ENCODE data around the gene ZNF831.

ZNF831 gene

DNA sequence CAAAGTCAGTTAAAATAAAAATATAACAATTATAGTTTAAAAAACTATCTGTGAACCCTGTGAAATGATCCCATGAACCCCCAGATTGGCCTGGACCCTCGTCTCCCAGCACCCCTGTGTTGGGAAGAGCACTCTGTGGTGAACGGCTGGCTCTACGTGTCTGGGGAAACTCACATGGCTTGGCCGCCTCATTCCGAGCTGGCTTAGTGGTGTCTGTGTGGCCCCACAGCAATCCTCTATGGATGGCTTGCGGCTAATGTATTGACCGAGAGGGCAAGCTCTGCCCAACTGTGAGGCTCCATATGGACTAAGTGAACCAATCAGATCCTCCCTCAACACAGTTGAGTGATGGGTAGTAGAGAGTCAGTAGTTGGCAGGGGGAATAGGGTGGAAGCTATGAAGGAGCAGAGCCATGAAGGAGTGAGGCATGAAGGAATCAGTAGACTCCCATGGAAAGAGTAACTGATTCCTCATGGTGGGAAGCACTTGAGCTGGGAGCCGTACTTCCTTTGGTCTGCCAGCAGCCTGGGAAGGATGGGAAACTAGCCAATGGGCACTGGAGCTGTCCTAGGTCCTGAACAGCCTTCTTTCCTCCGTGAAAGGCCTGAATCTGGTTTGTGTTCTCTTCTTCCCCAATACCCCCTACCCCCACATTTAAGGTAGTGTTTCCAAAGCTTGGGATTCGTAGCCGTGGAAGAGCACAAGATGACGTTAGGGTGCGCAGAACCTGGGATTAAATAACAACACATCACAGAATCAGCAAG is 21.6 kb upstream of the ZNF831 start:
- DNase-seq = no peak

DNA sequence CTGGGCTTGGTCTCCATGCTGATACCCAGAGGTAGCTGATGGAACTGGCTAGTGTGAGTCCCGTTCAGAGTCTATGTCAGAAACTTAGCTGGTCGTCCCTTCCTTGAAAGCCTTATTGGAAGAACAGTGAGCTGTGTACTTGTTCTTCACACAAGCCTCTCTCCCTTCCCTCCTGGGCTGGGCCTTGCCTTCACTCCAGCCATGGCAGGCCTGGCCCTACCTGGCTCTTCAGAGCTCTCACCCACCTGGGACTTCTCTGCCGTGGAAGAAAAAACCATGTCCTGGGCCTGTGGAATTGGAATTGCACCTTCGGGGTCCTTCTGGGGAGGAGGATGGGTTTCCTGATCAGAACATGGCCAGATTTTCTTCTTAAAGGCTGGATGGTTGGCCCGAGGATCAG is 20.3 kb upstream of the ZNF831 start:
- no peak for DNase-seq

DNA sequence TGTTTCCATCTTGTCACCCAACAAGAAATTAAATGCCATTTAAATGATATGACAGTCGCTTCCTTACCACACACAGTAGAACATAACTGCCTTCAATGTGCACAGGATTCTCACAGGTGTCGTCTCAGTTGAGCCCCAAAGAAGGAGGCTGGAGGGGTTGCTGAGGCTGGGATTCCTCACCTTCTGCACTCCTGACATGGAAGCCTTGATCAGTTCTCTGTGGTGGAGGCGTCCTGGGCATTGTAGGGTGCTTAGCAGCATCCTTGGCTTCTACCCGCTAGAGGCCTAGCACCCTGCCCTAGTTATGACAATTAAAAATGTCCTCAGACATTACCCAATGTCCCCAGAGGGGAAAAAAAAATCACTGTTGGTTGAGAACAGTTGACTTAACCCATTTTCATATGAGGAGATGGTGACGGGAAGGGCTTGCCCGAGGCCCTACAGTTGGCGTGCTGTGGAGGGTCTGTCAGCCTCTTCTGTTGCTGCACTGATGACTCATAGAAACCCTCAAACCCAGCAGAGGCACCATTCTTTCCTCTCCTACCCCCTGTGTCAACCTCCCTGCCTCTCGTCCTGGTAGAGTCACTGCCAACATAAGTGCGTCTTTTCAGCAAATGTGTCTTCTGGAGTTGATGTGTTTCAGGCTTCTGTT is 19.3 kb upstream of the ZNF831 start:
- no peak for DNase-seq

DNA sequence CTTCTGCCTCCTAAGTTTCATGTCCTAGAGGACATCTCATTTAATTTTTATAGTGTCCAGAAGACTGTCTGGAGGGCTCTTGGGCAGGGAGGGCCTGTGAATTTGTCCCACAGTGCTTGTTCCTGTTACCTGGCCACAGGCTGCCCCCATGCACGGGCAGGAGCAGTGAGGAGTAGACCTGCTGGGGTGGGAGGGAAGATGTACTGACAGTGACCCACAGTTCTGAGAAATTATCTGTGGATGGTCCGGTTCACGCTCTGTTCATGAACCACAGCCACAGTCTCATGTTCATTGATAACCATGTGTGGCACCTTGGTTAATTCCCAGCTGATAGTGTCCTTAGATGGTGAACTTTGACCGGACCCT is 18.8 kb upstream of the ZNF831 start:
- no peak for DNase-seq

DNA sequence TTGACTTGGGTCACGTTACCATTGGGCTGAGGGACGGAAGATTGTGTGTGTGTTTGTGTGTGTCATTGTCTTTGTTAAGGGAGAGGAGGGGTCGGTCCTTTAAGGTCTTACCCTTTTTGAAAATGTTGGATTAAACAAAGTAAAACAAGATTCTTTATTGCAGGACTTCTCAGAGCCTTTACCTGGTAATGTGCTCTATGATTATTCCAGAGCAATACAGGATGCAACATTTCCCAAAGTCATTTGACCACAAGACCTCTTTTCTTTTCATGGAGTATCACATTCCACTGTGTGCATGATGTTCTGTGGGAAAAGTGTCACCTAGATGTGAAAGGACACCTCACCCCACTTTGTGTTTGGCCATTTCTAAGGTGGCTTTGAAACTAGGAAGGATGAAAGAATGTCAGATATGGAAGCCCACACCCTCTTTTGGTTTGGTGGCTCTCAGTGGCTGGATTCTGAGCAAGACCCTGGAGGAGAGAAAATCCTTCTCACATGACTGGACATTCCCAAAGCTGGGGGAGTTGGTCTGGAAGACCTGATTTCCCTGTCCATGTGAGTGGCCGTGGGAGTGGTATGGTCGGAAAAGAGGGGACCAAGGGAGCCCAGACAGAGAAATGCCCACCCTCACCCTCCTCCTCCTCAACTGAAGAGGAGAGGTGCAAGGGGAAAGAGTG is 18.2 kb upstream of the ZNF831 start:
- no peak for DNase-seq

DNA sequence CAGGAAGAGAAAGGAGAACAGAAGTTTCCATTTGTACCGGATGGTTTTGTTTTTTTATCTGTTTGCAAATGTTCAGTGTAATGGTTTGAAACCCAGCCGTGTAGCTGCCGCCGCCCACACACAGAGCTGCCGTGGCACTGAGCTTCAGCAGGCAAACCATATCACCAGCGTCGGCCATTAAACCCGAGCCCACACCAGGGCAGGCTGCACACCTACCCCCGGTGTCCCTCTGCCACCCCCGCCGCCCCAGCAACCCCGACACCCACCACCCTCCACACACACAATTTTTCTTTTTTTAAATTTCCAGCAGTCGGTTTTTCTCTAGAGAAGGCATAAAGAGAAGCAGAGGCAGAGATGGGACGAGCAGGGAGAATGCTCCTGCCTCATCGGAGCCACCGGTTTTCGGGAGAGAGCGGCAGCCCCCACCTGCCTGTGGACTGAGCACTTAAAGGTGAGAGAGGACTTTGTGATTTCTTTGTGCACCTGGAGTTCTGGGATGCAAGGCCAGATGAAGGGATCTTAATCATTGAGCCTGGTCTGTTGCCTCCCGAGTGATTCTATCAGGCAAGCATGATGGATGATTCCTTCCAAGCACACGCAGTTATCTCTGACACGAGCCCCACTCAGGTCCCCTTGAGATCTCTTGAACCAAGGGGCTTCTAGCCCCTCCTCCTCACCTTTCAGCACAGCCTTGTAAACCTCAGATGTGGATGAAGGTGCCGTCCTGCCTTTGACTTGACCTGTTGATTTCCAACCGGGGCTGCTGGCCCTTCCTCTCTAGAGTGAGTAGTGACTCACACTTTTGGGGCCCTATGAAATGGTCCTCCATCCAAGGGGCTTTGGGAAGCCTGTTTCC is 17.5 kb upstream of the ZNF831 start:
- DNase-seq = peak; percentile 80 to 83

DNA sequence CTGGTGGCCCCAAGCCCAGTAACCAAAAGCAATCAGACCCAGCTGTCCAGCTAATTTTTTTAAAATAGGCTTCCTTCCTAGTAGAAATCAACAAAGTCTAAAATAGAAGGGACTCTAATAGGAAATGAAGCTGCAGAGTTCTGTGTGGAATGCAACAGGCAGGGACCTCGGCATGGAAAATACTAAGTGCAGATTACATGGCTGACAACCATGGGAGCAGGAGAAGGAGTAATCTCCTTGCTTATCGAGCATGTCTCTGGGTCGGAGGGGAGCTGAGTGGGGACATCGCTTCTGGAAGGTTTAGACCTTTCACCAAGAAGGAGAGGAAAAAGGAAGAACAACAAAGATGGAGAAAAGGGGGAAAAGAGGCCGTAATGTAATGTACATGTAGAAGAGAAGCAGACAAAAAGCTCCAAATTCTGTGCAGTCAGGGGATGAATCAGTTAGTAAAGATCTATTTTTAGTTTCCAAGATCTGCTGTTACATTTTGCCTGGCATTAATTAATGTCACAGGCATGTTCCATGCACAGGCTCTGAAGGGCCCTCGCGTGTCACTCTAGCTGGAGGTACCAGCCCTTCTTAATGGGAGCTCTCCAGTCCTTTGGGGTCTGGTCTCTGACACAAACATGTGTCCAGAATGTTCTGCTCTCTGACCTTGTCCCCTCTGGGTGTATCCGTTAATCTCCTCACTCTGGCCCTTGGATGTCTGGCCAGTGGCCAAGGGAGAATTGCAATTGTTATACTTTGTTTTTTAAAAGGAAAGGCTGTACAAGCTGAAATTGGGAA is 16.6 kb upstream of the ZNF831 start:
- DNase-seq = no peak

DNA sequence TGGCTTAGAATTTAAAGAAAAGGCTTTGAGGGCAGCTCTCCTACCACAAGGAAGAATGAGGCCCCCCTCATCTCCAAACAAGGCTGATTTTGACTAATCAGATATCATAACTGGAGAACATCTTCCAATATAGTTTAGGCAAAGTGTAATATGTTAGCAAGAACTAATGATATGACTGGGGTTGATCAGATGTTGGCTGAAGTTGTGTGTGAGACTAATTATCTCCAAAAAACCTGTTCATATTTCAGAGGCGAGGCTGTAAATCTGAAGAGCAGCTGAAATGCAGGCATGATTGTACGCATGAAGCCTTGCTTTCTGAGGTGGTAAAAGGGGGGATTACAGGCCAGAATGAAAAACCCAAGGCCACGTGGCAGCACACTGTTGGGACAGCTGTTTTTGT is 16.0 kb upstream of the ZNF831 start:
- DNase-seq = no peak

DNA sequence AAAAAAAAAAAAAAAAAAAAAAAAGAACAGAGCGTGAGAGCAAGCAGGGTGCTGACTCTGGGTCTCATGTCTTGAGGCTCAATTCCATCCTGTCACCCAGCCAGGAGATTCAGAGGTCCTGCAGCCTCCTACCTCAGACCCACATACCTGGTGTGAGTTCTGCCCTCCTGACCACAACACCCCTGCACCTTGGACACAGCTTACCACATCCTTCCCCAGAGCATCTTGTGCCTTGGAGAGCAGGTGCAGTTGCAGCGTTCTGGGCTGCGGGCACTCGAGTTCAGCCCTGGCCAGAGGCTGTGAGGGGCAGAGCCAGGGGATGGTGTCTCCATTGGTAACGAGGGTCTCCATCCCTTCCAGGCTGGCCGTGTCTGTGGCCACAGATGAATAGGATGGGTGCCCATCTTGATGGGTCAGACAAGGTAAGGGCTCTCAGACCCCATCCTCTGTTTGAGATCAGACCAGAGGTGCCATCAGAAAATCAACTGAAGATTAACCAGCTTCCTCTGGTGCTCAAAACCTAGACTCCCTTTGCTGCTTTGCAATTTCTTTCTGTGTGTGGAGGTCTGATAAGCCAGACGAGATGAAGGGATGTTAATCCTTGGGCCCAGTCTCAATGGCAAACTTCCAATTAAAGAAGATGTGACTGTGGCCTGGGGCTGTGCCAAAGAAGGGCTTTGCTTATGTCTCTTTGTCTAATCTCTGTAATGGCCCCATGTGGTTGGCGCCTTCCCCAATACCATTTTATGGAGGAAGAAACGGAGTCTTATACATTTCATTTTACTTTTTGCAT is 14.7 kb upstream of the ZNF831 start:
- no peak for DNase-seq

DNA sequence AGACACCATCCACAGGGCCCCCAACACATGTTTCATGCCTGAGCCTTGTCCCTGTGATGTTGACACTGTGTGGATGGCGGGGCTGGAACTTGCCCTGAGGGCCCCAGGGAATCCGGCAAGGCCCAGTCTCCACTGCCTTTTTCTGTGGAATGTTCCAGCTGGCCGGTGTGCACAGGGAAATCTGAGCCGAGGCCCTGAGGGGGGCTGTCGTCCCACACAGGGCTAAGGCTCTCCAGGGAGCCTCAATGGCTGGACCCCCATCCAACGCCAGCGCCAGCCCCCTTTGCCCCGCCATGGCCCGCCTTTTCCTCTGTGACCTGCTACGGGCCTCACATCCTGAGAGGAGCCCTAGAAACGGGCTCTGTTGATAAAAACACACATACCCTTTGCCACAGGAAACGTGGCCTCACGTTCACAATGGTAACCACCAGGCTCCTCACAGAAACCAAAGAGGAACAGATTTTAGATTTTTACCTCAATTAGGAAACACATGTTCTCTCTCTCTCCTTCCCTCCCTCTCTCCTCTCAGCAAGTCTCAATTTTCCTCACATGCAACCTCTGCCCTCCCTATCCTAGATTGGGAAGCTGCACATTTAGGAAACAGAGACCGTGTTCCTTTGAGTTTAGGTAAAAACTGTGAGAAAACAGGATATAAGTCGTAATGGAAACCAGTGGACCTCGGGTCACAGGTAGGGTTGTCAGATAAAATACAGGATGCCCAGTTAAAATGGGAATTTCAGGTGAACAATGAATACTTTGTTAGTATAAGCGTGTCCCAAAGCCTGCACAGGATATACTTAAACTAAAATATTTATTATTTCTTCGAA is 13.7 kb upstream of the ZNF831 start:
- peak in 1 of 2 experiments; percentile 63 for DNase-seq

DNA sequence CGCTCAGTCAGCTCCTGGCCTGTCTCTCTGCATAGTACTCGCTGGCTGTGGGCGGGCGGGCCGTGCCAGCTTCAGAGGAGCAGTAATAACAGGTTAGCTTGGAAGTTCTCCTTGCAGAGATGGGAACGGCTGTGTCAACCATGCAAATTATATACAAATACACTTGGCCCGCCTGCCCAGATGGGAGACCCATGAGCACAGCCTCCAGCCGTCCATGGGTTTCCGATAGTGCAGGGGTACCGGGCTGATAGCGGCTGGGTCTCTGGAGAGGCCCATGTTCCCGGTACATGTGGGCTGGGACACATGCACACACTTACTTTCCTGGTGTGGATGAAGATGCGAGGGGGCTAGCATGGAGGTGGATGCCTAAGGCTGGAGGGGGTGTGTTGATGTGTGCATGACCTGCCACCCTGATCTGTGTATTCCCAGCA is 12.8 kb upstream of the ZNF831 start:
- no peak for DNase-seq

DNA sequence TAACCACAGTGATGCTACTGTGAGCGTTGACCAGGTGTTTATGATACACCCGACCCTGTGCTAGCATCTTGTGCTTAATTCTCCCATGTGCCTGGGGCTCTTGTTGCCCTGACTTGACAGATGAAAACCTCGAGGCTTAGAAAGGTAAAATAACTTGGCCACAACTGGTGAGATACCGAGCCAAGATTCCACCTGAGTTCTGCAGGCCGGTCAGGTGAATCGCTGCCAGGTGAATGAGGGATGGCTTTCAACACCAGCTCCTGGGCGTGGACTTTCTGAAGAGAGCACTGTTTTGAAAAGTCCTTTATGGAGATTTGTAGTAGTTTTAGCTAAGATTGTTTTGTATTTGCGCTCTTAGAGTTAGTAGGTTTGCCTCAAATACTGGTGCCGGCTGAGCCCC is 12.2 kb upstream of the ZNF831 start:
- DNase-seq = no peak

DNA sequence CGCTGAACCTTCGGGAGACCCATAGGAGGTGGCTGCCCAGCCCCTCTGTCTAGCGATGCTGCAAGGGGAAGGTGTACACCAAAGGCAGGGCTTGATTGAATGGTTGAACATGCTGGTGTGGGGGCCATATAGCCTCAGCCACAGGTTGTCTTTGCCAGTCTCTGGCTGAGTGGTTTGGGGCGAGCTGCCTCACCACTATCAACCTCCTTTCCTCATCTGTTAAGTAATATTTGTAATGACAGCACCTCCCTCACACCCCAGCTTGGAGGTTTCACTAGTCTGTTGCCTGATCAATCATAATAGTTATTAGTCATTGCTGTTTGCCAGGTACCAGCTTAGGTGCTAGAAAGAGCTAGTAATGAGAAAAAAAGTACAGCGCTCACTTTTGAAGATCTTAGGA is 11.8 kb upstream of the ZNF831 start:
- DNase-seq = peak in 1 of 2 experiments; percentile 61

DNA sequence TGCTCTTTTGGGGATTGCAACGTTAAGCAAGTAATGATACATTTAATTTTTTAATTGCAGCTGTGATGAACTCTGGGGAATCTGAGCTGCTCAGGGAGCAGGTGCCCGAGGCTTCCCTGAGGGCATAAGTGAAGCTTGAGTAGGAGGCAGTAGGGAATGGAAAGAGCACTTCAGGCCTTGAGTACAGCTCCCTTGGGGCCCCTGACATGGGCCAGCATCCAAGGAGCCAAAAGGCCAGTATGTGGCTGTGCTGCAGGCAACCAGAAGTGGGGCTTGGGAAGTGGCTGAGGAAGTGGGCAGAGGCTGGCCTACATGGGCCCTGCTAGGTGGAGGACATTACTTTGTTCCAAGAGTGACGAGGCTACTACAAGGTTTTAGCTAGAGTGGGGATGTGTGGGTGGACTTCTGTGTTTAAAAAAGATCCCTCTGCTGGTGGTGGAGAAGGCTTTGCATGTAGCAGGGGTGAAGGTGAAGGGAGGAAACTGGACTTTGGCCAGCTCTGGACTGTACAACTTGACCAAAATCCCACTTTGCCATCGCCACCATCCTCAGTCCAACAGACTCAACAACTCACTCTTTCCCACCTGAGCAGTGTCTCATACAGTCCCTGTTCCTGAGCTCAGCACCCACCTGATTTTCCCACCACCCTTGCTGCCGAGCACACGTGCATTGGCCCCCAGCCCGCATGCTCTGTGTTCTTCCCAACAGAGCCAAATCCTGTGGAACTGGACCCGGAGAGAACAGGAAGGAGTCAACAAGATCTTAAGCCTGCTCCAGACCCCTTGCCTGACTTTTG is 10.9 kb upstream of the ZNF831 start:
- no peak for DNase-seq

DNA sequence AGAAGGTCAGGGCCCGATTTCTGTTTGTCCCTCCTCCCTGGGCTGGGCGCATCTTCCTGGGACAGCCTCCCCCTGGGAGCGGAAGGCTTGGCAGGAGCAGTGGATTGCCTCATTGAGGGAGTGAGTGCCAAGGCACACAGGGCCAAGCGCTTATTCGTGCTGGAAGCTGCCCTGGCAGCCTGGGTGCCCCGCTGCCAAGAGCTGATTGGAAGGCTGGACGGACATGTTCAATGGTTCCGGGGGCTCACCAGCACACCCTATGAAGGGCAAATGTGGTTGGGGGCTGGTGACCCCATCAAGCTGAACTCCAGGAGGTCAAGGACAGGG is 10.3 kb upstream of the ZNF831 start:
- no peak for DNase-seq

DNA sequence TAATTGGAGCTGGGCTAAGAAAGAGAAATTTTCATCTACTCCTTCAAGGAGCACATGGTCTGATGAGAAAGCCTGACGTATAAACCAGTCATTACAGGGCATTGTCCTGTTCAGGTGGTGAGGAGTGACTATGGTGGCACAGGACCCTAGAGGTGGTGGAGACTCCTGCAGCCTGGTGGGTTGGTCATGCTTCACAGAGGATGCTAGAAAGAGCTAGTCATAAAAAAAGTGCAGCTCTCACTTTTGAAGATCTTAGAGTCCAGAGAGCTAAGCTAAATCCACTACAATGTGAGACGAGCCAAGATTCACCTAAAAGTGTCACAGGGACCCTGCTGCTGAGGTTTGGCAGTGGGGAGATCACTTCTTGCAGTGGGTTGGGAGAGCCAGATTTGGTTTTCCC is 9.8 kb upstream of the ZNF831 start:
- no peak for DNase-seq

DNA sequence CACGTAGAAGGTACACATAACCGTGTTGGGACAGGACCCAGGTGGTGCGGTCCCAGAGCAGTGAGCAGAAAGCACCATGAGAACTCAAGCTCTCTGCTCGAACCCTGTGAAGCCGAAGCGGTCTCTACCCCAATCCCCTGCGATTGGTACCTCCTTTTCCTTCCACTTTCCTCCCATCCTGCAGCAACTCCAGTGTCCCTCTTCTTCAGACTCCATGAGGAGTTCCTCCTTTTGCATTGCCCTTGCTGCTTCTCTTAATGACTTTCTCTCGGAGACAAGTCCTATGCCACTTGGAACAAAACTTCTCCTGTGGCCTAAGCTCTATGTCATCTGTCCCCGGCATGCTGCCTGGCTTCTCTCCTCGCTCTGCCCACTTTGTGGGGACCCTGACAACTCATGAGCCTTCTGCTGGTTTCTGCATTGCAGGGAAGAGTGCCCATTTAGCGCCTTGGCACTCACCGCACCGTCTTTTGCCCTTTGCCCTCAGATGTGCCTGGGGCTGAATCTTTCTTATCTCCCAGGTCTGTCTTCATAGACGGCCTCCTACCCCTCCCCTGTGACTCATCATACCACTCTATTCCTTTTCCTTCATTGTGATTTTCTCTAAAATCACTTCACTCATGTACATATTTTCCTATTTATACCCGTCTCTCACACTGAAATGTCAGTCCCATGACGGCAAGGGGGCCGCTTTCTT is 9.2 kb upstream of the ZNF831 start:
- DNase-seq = no peak

DNA sequence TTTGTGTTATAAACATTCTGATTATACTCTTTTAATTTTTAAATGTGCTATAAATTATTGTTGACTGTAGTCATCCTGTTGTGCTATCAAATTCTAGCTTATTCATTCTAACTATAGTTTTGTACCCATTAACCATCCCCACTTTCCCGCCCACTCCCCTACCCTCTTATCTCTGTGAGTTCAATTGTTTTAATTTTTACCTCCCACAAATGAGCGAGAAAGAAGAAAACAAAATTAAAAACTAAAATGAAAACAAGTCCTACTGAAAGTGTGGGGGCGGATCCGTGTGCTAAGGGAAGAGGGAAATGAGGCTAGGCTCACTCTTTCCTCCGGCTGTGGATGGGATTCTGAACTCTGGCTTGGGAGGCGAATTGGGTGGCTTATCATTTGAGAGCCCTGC is 6.6 kb upstream of the ZNF831 start:
- no peak for DNase-seq

DNA sequence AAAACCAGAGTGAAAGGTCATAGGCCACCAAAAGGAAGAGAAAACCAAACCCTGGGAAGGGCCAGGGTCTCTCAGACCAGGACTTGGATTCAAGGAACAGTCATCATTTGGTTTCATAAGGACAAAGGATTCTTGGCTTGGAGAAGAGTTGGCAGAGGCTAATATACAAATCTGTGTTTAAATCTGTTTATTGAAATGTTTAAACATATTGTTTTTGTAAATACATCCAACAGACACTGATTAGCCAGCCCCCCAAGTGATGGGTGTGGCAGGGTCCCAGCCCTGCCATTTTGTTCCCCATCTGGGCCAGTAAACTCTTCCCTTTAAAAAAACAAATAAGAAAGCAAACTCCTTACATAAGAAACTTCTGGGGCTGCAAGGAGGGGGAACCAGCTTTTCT is 6.1 kb upstream of the ZNF831 start:
- no peak for DNase-seq

Data from activated CD4-positive, alpha-beta T cell treated with anti-CD3 and anti-CD28 coated beads, Interleukin-2, amount 50 U/mL, for 48 hours (primary cell).